Lung (tissue), 12 donors: ENCODE measurements around the gene PIPOX. TPM values are rescaled to one million over a fixed set of nuclear protein-coding genes. Genes with fewer than 3 reads are reported as not detected.

ENCODE experiments used
- ATAC-seq: fragments of 200-7000 bp; cut with Tn5 transposase; one replicate; pipeline ENCODE4 v1.9.1; 2020; ENCODE audit warnings: moderate number of reproducible peaks; ENCODE audit not compliant: insufficient read depth, low FRiP score
- DNase-seq, 3 donors: peaks; one replicate each; pipeline ENCODE4 v3.0.0-alpha.2; 2013 to 2017
- H3K27ac ChIP-seq, 2 donors: one replicate each; pipeline ENCODE4 v1.5.1; 2013; ENCODE audit warnings: mild to moderate bottlenecking in 2 of 2, moderate library complexity in 2 of 2, control low read depth in 1 of 2, inconsistent platforms in 1 of 2, low read depth in 1 of 2, low read length in 1 of 2
- H3K27me3 ChIP-seq, 3 donors: one replicate each; pipeline ENCODE4 v1.5.1; 2013; ENCODE audit warnings: low read length in 2 of 3; ENCODE audit not compliant: control insufficient read depth in 3 of 3, insufficient read depth in 3 of 3
- H3K36me3 ChIP-seq, 4 donors: one replicate each; pipeline ENCODE4 v1.5.1; 2013; ENCODE audit warnings: low read length in 4 of 4, mild to moderate bottlenecking in 1 of 4, moderate library complexity in 1 of 4; ENCODE audit not compliant: control insufficient read depth in 4 of 4, insufficient read depth in 4 of 4
- H3K4me1 ChIP-seq, 5 donors: one replicate each; pipeline ENCODE4 v1.5.1; 2013; ENCODE audit warnings: low read length in 5 of 5, mild to moderate bottlenecking in 2 of 5, moderate library complexity in 1 of 5; ENCODE audit not compliant: control insufficient read depth in 5 of 5, insufficient read depth in 5 of 5
- H3K4me3 ChIP-seq: one replicate; pipeline ENCODE4 v1.5.1; 2013; ENCODE audit warnings: mild to moderate bottlenecking, control low read depth, moderate library complexity
- H3K9ac ChIP-seq, 2 donors: one replicate each; pipeline ENCODE4 v1.5.1; 2013; ENCODE audit warnings: low read length in 2 of 2, control low read depth in 1 of 2; ENCODE audit not compliant: insufficient read depth in 1 of 2
- H3K9me3 ChIP-seq, 4 donors: one replicate each; pipeline ENCODE4 v1.5.1; 2013; ENCODE audit warnings: low read length in 3 of 4, mild to moderate bottlenecking in 1 of 4, moderate library complexity in 1 of 4; ENCODE audit not compliant: control insufficient read depth in 4 of 4, insufficient read depth in 3 of 4
- WGBS, 2 donors: extraction: QIAGEN DNeasy Blood & Tissue Kit; methylation state at CpG; one replicate each; pipeline ENCODE4 v1.1.7; 2013; 5-methylcytosine and 5-hydroxymethylcytosine counted together
- polyA plus RNA-seq, 2 donors: library from polyadenylated mRNA; stranded (reverse); fragments of 200-250 nt; gene quantifications; one replicate each; pipeline ENCODE4 v1.2.1, GENCODE V29; 2013
- total RNA-seq, 2 donors: library from RNA; depleted of rRNA in 1 of 2; stranded (reverse); fragments of >200 nt in 1 of 2; gene quantifications; one replicate each; pipeline ENCODE4 v1.2.1, GENCODE V29; 2014 to 2021
- TF ChIP-seq, protein P1 (sequence below): IDR thresholded peaks from 2 replicates; pipeline ENCODE4 v1.5.1; 2012; ENCODE audit warnings: mild to moderate bottlenecking; ENCODE audit errors: control extremely low read depth, extremely low read depth
- donor health status: control.
- donor health status: control.
- donor health status: Bipolar disorder and iron deficiency.
- donor health status: healthy.
- donor health status: DM: yes; HTN: yes; CAD: no.

The PIPOX gene
- total and polyA plus RNA-seq, 4 donors, result 0.27 to 1.9 (median 0.91) TPM

DNA sequence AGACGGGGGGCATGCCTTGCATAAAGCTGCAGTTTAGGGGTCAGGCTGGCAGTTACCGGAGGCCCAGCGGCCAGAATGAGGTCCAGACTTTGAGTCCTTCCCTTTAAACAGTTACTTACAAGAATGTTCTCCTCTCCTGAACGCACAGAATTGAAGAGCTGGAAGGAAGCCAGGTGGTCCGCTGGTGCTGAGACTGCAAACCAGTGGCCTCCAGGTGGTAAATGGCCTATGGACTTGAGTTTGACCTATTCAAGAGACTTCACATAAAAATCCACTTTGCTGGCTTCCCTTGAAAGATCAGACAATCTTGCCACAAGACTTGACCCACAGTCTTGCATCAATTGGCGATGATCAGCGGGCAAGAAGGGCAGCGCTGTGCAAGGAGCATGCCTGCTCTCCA is 22.4 kb upstream of the PIPOX start:
- peaks cover 4 to 53% (median 27%) of the 10 kb centered on the region in 3 donors for H3K27me3 ChIP-seq
- WGBS, 2 donors, result 69 to 91% methylated on average over 8 of the region's 8 CpGs
- DNase-seq, result no peak

DNA sequence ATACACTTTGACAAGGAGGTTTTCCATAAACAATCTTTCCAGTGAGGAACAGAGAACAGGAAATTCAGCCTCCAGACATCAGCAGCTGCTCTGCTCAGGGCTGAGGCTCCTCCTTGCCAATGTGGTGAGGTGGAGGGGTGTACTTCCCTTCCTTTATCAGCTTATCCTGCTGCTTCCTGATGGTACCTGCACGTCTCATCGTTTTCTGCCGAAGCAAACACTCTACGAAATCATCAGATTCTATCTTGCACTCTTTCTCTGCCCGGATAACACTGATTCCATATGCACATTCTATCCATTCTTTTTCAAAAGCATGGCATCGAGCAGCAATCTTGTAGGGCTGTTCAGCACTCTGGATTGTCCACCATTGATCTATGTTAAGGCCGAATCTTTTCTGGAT is 21.7 kb upstream of the PIPOX start:
- H3K27me3 ChIP-seq, result peaks cover 4 to 51% (median 27%) of the 10 kb centered on the region in 3 donors
- DNase-seq (no peak), ATAC-seq (no peak)
- H3K9me3 ChIP-seq, result no peaks in the 10 kb centered on the region
- 48 to 55% methylated on average over 7 of the region's 7 CpGs for WGBS, 2 donors
- H3K9ac ChIP-seq, result no peak overlapping the region
- no peaks in the 10 kb centered on the region for H3K36me3 ChIP-seq
- H3K4me3 ChIP-seq, result no peak overlapping the region
- H3K27ac ChIP-seq, result no peak overlapping the region
- TF ChIP-seq, protein P1, sequence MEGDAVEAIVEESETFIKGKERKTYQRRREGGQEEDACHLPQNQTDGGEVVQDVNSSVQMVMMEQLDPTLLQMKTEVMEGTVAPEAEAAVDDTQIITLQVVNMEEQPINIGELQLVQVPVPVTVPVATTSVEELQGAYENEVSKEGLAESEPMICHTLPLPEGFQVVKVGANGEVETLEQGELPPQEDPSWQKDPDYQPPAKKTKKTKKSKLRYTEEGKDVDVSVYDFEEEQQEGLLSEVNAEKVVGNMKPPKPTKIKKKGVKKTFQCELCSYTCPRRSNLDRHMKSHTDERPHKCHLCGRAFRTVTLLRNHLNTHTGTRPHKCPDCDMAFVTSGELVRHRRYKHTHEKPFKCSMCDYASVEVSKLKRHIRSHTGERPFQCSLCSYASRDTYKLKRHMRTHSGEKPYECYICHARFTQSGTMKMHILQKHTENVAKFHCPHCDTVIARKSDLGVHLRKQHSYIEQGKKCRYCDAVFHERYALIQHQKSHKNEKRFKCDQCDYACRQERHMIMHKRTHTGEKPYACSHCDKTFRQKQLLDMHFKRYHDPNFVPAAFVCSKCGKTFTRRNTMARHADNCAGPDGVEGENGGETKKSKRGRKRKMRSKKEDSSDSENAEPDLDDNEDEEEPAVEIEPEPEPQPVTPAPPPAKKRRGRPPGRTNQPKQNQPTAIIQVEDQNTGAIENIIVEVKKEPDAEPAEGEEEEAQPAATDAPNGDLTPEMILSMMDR, result no peak
- H3K4me1 ChIP-seq, result peaks cover 0 to 8% (median 0%) of the 10 kb centered on the region in 5 donors

More for the DNA sequence above, 22.4 kb upstream of the PIPOX start:
- ATAC-seq, result no peak
- Histone ChIP-seq H3K4me1 (peaks cover 0 to 8% (median 0%) of the 10 kb centered on the region in 5 donors), H3K9me3 (no peaks in the 10 kb centered on the region), H3K4me3 (no peak overlapping the region), H3K36me3 (no peaks in the 10 kb centered on the region), H3K27ac (no peak overlapping the region), H3K9ac (no peak overlapping the region)
- TF ChIP-seq, protein P1, result no peak

DNA sequence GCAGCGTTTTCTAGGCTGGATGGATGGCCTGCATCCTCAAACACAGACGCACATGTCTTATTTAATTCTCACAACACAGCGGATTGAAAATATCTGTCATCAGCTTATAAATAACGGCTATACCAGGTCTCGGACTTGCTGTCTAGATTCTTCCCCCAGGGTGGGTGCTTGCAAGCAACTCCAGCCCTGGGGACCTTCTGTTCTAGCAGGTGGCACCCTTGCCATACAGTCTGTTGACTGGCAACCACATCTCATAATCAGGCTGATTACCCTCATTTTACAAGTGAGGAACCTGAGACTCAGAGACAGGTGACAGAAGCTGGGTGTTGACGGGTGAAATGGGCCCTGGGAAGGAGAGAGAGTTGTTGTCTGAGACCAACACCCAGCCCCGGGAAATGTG is 20.9 kb upstream of the PIPOX start:
- Histone ChIP-seq H3K4me1 (peaks cover 0 to 8% (median 0%) of the 10 kb centered on the region in 5 donors), H3K27me3 (peaks cover 4 to 46% (median 25%) of the 10 kb centered on the region in 3 donors), H3K9ac (no peak overlapping the region), H3K9me3 (no peaks in the 10 kb centered on the region), H3K36me3 (no peaks in the 10 kb centered on the region), H3K27ac (no peak overlapping the region), H3K4me3 (no peak overlapping the region)
- no peak for ATAC-seq
- TF ChIP-seq, protein P1, result no peak
- no peak for DNase-seq
- 90 to 93% methylated on average over 7 of the region's 7 CpGs for WGBS, 2 donors
